Right forelimb (tissue), 1 donor: ENCODE data around the gene PDE4D.
"Not testable (repeated sequence)": the region's sequence is repeated elsewhere in the genome, so short reads cannot be mapped to it uniquely, and the experiment has no call there.

Source experiments
- DNase-seq: peaks from one replicate; pipeline ENCODE4 v3.0.0-alpha.2; 2018

The PDE4D gene

DNA sequence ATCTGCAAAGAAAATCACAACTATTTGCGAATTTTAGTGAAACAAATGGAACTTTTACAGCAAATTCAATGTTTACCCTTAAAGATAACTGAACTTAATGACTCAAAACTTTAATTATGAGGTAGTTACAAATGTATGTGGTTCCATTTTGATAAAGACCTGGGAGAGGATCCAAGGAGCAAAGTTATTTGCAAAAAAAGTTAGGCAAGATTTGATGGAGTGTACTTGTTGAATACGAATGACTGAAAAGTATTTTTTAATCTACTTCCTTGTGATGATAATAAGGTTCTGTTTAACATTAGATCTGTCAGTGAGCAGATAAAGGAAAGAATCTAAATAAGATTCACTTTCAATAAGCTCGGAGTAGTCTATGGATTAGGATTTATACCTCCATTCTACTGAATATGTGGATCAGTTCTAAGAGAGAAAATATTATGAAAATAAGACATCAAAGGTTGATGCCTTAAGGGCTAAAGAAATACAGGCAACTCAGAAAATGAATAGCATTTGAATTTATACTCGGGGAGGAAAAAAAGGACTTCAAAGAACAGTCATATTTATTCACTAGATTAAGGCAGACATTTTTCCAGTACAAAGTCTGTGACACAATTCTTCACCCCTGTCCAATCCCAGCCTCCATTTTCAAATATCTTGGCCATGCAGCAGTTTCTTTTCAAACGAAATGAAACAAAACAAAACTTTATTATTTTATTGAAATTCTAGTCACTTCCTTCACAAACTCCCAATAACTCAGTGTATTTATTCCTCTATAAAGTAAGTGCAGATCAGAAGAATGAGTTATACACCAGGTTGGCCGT is 199.8 kb downstream of the PDE4D start:
- no peak for DNase-seq

DNA sequence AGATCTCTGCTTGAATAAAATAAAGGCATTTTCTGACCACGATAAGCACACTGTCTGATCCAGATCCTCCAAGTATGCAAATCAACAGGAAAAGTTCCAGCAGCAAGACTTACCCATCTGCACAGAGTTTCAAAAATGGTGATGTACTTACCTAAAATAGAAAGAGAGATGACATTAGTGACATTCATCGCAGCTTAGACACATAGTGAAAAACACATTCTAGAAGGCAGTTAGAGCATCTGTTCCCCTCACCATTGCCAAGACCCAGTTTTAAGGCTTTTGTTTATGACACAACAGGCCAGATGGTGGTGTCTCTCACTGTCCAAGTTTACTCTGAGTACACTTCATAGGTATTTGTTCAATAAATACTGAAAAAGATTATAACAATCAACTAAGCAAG is 207.7 kb downstream of the PDE4D start:
- DNase-seq = no peak

- no peak for DNase-seq
These were observed 208.4 kb downstream of the PDE4D start for GRCh38 chr5:59685191-59685530.

DNA sequence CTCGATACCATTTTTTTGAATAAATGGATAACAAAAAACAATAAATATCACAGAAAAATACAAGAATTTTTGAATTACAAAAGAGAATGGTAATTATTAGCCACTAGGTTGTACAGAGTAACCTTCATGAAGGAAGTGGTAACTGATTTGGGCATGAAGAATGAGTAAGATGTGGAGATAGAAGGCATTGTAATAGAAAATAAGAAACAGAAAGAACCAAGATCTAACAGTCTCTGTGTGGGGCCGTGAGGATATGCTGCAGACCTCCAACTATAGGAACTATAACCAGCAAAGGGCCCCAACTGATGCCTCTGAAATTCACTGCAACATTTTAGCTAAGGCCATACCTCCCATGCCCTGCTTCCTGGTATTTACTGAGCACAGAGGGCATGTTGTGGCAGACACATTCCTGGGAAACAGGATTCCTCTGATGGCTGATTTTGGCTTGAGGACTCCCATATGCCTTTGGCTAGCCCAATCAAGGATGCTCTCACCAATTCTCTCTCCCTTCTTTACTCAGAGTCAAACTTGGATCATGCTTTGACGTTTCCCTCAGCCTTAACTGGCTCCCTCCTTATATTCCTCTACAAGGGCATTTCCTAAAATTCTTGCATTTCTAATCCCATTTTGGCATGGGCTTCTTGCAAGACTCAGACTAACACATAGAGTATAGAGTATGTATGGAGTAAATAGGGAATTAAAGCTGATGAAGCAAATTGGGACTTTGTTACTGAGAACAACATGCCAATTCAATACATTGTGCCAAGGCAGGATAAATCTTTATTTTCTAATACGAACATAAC is 208.9 kb downstream of the PDE4D start:
- no peak for DNase-seq

- DNase-seq = no peak
These were observed 210.2 kb downstream of the PDE4D start for GRCh38 chr5:59683311-59683710.

DNA sequence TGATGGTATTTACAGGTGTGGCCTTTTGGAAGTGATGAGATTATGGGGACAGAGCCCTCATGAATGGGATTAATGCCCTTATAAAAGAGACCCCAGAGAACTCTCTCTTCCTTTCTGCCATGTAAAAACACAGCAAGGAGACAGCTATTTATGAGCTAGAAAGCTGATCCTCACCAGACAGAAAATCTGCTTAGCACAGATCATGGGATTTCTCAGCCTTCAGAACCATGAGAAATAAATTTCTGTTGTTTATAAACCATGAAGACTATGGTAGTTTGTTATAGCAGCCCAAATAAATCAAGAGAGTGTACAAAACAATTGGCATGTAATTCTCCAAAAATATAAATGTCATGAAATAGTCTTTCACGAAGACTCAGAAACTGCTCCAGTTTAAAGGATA is 211.0 kb downstream of the PDE4D start:
- no peak for DNase-seq

- DNase-seq = no peak
These were observed 214.6 kb downstream of the PDE4D start for GRCh38 chr5:59678943-59679342.

DNA sequence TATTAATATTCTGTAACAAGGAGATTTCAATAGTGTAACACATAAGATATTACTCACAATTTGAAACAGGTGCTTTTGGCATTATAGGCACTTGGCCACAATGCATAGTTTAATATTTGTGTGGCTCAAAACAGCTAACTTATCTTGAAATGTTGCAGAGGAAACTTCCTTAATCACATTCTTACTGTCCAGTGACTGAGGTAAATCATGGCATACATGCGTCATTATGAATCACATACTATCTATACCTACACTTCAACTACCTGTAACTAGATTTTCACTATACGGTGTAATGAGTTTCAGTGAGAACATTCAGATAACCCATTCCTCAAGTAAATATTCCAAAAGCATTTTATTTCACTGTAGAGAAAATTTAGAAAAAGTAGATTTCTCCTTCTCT is 218.8 kb downstream of the PDE4D start:
- DNase-seq = no peak

DNA sequence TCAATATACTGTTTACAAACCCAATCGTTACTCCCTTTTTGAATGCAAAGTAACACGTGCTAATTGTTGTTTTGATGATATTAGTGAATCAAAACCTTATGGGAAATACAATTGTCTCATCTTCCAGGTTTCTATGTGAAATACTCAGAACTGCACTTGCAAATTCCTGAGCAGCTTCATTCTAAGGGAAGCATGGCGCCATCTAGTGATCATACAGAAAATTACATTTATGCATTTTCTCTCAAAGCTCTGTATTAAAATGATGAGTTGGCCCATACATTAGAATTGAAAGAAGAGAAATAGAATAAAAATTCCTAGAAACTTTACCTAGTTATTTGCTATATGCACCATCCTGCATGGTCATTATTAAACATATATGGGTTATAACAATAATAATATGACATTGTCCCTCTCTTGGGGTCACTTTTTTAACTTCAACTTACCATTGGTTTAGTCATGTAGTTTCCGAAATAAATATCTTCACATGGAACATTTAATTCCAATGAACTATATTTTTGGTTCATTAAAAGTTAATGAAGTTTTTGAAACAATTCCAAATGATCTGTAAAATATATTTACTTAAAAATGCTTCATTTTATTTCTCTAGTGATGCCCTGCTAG is 220.0 kb downstream of the PDE4D start:
- DNase-seq = no peak

- DNase-seq = no peak
These were observed 227.0 kb downstream of the PDE4D start for GRCh38 chr5:59666440-59667068.

DNA sequence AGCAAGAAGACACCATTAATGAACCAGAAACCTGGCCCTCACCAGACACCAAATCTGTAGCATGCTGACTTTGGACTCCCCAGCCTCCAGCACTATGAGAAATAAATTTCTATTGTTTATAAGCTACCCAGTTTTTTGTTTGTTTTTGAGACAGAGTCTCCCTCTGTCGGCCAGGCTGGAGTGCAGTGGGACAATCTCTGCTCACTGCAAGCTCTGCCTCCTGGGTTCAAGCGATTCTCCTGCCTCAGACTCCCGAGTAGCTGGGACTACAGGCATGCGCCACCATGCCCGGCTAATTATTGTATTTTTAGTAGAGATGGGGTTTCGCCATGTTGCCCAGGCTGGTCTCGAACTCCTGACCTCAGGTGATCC is 227.7 kb downstream of the PDE4D start:
- DNase-seq = not testable (repeated sequence)

DNA sequence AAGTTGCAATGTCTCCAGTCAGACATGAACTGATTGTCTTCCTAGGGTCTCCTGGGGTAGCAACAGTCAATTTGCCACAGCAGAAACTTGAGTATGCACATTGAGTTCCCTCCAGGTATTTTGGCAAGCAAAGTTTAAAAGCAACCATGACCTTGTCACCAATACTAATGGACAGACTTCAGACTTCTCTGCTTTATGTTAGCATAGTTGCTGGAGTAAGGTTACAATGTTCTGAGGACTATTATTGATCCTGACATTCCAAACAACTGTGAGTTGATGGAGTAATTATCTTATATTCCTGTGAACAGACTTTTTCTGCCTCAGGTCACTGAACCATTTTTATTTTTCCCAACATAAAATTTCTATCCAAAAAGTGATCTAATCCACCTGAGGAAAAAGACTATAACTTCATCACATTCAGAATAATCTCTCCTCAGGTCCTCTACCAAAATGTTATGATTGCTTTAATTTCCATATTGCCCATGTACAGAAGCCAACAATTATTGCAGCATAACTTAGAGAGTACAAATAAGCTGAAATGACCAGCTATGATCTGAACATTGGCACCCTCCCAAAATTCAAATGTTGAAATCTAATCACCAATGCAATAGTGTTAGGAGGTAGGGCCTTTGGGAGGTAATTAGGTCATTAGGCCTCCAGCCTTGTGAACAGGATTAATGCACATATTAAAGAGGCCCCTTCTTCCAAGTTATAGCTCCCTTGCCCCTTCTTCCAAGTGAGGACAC is 228.3 kb downstream of the PDE4D start:
- no peak for DNase-seq

- DNase-seq = no peak
These were observed 231.4 kb downstream of the PDE4D start for GRCh38 chr5:59661954-59662615.

DNA sequence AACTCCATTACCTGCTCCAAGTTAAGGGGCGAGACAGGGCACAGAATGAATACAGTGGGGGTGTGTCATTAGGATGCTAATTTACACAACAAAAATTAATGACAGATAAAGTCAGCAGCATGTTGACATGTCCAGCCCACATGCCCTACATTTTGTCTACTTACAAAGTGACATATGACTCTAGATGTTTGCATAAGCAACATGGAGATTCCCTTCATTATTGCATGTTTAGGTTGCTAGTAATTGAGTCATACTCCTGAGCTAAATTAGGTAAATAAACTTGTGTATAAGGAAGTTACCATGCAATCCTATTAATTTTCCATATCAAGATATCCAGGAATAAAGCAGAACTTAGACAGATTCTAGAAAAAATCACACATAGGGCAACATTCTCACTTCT is 232.2 kb downstream of the PDE4D start:
- DNase-seq = no peak

GRCh38 chr5:59660737-59661136 is 232.8 kb downstream of the PDE4D start:
- no peak for DNase-seq

- DNase-seq = no peak
These were observed 236.9 kb downstream of the PDE4D start for GRCh38 chr5:59656351-59657254.

GRCh38 chr5:59655693-59656309 is 237.7 kb downstream of the PDE4D start:
- no peak for DNase-seq

GRCh38 chr5:59654691-59655090 is 238.8 kb downstream of the PDE4D start:
- DNase-seq = no peak

GRCh38 chr5:59652449-59652848 is 241.1 kb downstream of the PDE4D start:
- no peak for DNase-seq
